ENCODE measurements around the gene HFE.

The HFE gene

GRCh38 chr6:26121141-26122004 is 34.1 kb downstream of the HFE start:
- DNase-seq (ENCODE audit: insufficient read length) (no peak), FAIRE-seq (no peak)
- TF ChIP-seq POLR2A (IDR thresholded peaks at IDR 0.05; ENCODE audit: low read depth, low read length) (no peak), POLR2AphosphoS5 (IDR thresholded peaks at IDR 0.05; ENCODE audit: low read depth, low read length) (no peak)

- TF ChIP-seq TAF1 (IDR thresholded peaks at IDR 0.05; ENCODE audit: borderline replicate concordance, low read depth, low read length): no peak
- no peak for TF ChIP-seq POLR2A (IDR thresholded peaks at IDR 0.05; ENCODE audit: low read depth, low read length)
- no peak for TF ChIP-seq POLR2AphosphoS5 (IDR thresholded peaks at IDR 0.05; ENCODE audit: low read depth, low read length)
- DNase-seq (ENCODE audit: insufficient read length) (no peak), FAIRE-seq (no peak)
Observed at GRCh38 chr6:26122005-26122388, 34.8 kb downstream of the HFE start.

- FAIRE-seq: peak; percentile 76
- TF ChIP-seq POLR2AphosphoS5 (IDR thresholded peaks at IDR 0.05; ENCODE audit: low read depth, low read length) (no peak), TAF1 (IDR thresholded peaks at IDR 0.05; ENCODE audit: borderline replicate concordance, low read depth, low read length) (no peak), POLR2A (IDR thresholded peaks at IDR 0.05; ENCODE audit: low read depth, low read length) (no peak)
- DNase-seq (ENCODE audit: insufficient read length): no peak
Observed at GRCh38 chr6:26122402-26122792, 35.2 kb downstream of the HFE start.

DNA sequence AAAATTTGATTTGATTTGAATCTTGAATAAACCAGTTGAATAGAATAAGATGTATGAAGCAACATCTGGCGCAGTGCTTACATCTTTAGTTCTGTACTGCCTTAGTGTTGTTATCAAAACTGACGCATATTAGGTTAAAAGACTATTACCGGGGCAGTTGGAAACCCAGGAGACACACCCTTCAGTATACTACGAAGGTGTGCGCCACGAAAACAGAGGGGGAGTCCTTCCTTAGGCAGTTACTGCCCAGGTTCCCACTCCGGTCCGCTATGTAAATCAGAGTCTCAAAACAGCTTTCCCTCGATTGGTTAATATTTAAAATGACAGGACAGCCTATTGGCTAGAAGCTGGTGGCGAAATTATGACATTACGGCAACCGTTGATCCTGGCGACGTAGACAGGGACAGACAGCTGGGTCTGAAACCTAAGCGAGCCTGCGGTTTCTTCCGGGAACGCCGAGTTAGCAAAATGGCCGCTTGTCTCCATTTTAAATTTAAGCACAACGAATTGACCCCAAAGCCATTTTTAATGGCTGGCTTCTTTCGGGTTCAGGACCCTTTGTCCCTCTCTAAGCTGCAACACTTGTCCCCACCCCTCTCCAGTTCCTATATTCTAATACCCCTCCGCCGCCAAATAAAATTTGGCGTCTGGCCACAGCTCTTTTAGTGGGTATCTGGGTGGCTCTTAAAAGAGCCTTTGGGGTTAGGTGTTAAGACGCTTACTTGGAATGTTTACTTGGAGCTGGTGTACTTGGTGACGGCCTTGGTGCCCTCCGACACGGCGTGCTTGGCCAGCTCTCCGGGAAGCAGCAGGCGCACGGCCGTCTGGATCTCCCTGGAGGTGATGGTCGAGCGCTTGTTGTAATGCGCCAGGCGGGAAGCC is 35.8 kb downstream of the HFE start:
- TF ChIP-seq TAF1 (IDR thresholded peaks at IDR 0.05; ENCODE audit: borderline replicate concordance, low read depth, low read length) (no peak), POLR2A (IDR thresholded peaks at IDR 0.05; ENCODE audit: low read depth, low read length) (peak; percentile 75; the same call in 1 of the 2 replicates), POLR2AphosphoS5 (IDR thresholded peaks at IDR 0.05; ENCODE audit: low read depth, low read length) (peak; percentile 84)
- DNase-seq (ENCODE audit: insufficient read length) (peak; percentile 52), FAIRE-seq (peak; percentile 81)

DNA sequence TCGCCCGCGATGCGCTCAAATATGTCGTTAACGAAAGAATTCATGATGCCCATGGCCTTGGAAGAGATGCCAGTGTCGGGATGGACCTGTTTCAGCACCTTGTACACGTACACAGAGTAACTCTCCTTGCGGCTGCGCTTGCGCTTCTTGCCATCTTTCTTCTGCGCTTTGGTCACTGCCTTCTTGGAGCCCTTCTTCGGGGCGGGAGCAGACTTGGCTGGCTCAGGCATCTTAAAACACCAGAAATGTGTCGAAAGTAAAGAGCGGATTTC is 36.4 kb downstream of the HFE start:
- DNase-seq (ENCODE audit: insufficient read length): no peak
- peak; percentile 34; the same call in 1 of the 2 replicates for TF ChIP-seq TAF1 (IDR thresholded peaks at IDR 0.05; ENCODE audit: borderline replicate concordance, low read depth, low read length)
- TF ChIP-seq POLR2A (IDR thresholded peaks at IDR 0.05; ENCODE audit: low read depth, low read length): peak; percentile 84
- TF ChIP-seq POLR2AphosphoS5 (IDR thresholded peaks at IDR 0.05; ENCODE audit: low read depth, low read length): peak; percentile 94
- FAIRE-seq: no peak

DNA sequence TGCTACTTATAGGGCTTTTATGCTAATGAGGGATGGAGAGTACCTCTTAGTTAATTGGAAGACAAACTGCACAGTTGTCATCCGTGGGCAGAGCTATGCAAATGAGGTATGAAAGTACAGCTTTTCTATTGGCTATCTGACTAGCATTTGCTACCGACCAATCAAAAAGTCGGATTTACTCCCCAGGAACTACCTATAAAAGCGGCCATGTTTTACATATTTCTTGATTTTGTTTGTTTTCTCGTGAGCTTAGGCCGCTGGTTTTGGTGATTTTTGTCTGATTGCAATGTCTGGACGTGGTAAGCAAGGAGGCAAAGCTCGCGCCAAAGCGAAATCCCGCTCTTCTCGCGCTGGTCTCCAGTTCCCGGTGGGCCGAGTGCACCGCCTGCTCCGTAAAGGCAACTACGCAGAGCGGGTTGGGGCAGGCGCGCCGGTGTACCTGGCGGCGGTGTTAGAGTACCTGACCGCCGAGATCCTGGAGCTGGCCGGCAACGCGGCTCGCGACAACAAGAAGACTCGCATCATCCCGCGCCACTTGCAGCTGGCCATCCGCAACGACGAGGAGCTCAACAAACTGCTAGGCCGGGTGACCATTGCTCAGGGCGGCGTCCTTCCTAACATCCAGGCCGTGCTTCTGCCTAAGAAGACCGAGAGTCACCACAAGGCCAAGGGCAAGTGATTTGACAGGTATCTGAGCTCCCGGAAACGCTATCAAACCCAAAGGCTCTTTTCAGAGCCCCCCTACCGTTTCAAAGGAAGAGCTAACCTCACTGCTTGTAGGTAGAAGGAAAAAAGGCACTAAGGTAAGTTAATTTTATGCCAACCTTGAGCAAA is 36.9 kb downstream of the HFE start:
- TF ChIP-seq POLR2A (IDR thresholded peaks at IDR 0.05; ENCODE audit: low read depth, low read length): peak; percentile 95
- peak; percentile 11; the same call in 1 of the 2 replicates for TF ChIP-seq TAF1 (IDR thresholded peaks at IDR 0.05; ENCODE audit: borderline replicate concordance, low read depth, low read length)
- peak; percentile 89 for TF ChIP-seq POLR2AphosphoS5 (IDR thresholded peaks at IDR 0.05; ENCODE audit: low read depth, low read length)
- DNase-seq (ENCODE audit: insufficient read length): peak; percentile 52
- peak; percentile 88 for FAIRE-seq

DNA sequence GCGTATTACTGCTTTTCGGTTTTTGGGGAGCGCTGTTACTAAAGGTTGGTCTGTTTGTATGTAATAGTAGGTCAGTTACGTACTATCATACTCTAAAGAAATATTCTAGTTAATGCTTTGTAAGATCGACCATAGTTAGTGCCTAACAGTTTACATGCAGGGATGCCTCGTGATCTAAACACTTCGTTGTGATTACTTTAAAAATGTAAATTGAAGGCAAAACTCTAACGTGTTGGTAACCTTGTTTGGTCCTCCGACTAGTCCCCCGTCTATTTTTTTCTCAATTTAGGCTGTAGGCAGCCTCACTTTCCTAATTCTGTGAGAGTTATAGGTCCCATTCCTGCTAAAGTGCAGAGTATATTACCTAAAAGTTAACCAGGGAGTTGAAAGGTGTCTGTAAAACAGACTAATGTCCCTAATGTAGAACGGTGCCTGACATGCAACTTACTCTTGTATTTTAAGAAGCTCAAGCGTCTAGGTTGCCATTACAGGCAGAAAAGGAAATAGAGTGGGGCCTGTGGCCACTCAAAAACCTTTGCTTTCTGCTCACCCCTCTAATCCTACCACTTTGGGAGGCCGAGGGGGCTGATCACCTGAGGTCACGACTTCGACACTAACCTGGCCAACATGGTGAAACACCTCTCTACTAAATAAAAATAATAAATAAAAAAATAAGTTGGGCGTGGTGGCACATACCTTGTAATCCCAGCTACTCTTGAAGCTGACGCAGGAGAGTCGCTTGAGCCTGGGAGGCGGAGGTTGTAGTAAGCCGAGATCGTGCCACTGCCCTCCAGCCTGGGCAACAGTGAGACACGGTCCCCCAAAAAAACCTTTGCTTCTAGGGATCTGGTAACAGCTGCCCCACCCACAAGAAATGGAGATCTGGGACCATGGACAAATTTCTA is 37.8 kb downstream of the HFE start:
- TF ChIP-seq POLR2A (IDR thresholded peaks at IDR 0.05; ENCODE audit: low read depth, low read length): no peak; the same call in 1 of the 2 replicates
- TF ChIP-seq POLR2AphosphoS5 (IDR thresholded peaks at IDR 0.05; ENCODE audit: low read depth, low read length): no peak
- TF ChIP-seq TAF1 (IDR thresholded peaks at IDR 0.05; ENCODE audit: borderline replicate concordance, low read depth, low read length): no peak
- no peak for DNase-seq (ENCODE audit: insufficient read length)
- no peak for FAIRE-seq

DNA sequence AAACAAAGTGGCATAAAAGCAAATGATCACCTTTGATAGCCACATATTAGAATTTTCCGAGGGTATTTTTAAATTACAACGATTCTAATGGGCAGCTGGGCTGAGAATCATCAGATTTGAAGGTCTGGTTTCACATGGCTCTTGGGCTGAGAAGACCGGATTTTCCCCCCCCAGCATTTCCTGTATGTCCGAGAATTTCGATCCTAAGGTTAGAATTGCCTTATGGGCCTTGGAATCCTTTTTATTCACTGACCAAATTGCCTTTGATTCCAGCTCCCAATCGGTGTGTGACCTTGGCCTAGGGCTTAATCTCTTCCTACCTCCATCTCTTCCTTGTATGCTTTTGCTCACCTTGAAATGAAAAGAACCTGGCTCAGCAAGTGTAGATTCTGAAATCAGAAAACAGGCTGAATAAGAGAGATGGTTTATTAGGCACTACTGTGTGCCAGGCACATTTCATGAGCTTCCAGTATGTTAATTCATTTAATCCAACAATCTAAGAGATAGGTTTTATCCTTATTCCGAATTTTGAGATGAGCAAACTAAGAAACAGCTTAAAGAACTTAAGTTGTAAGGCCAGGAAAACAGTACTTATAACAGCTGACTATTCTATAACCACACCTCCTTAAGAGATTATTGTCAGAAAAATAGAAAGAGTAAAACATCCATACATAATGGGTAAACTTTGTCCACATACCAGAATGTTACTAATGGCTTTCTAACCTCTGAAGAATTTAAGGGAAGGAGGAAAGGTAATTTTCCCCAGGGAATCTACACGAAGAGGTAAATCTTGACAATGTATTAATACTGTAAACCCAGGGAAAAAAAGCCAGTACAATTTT is 39.4 kb downstream of the HFE start:
- DNase-seq (ENCODE audit: insufficient read length): no peak
- no peak for TF ChIP-seq POLR2A (IDR thresholded peaks at IDR 0.05; ENCODE audit: low read depth, low read length)
- no peak for TF ChIP-seq POLR2AphosphoS5 (IDR thresholded peaks at IDR 0.05; ENCODE audit: low read depth, low read length)
- FAIRE-seq: peak; percentile 17

DNA sequence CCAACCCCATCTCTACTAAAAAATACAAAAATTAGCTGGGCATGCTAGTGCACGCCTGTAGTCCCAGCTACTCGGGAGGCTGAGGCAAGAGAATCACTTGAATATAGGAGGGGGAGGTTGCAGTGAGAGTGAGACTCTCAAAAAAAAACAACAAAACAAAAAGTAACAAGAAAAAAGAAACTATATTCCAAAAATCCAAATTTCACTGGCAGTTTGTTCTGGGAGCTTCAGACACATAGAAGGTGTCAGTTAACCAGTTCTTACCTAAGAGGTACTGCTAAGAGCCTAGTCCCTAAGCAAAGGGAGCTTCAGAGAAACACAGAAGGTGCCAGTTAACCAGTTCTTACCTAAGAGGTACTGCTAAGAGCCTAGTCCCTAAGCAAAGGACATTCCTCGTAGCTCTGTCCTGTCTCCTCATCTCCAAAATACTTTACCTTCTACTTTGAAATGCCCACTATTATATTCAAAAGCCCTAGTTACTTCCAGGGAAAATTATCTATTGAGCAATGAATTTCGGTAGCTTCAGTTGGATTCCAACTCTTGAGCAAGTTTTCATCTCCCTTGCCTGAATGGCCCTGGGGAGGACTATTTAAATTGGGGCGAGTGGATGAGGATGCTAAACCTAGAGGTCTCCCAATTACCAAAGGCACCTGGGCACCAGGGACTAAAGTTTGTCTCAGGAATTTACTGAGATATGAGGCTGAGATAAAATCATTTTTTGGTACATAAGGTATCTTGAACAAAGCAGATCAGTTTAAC is 41.0 kb downstream of the HFE start:
- TF ChIP-seq POLR2A (IDR thresholded peaks at IDR 0.05; ENCODE audit: low read depth, low read length) (no peak), POLR2AphosphoS5 (IDR thresholded peaks at IDR 0.05; ENCODE audit: low read depth, low read length) (no peak), TAF1 (IDR thresholded peaks at IDR 0.05; ENCODE audit: borderline replicate concordance, low read depth, low read length) (no peak)
- DNase-seq (ENCODE audit: insufficient read length): no peak
- FAIRE-seq: no peak

Measured in GM12892 (cell line).